T-helper 22 cell (primary cell): ENCODE results near the gene USP3.

ENCODE experiments used
- DNase-seq: peaks from one replicate; pipeline ENCODE4 v3.0.0-alpha.2; 2020; ENCODE audit warnings: low read depth

The USP3 gene

DNA sequence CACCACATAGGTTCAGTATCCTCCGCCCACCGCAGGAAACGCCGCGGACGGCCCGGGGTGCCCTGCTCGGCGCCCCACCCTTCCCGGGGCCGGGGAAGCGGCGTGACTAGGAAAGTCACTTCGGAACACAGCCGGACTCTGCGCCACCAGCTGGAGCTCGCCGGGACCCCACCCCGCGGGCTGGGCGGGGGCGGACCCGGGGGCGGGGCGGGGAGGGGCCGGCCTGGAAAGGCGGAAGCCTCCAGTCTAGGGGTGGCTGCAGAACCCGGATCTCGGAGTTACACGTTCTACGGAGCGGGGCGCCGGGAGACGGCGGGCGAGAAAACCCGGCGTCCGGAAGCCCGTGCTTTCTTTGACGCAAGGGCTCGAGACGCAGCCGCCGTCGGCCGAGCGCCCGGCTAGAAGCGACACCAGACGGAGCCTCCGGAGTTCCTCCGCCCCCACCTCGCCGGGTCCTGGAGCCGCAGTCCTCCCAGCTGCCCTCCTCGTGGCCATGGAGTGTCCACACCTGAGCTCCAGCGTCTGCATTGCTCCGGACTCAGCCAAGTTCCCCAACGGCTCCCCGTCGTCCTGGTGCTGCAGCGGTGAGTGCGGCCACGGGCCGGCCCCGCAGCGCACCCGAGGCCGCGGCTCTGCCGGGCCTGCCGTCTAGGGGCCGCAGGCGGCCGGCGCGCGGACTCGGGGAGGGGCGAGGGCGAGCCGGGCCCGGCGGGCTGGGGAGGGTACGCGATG is at the start of gene USP3:
USP3 (plus strand) TSS at position 347 of the 732 bp plus-strand sequence; CDS start at position 494, 147 bp downstream.
- peak; percentile 84 for DNase-seq

GRCh38 chr15:63456258-63456657 is 48.1 kb upstream of the USP3 start:
- DNase-seq: no peak

DNA sequence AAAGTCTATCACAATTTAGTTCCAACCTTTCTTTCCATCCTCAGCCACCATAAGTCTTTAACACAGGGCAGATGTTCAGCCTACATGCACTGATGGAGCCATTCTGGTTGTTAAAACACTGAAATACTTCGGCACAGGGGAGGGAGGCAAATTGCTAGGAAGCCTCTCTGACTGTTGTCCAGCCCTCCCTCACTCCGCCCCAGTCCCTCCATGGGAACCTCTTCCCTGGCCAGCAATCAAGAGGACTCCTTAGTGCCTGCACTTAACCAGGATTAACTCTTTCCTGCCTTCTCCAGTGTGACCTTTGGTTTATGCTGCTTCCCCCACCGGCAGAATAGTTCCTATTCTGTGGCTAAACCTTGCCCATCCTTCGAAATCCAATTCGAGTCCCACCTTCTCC is 47.0 kb upstream of the USP3 start:
- DNase-seq: no peak

DNA sequence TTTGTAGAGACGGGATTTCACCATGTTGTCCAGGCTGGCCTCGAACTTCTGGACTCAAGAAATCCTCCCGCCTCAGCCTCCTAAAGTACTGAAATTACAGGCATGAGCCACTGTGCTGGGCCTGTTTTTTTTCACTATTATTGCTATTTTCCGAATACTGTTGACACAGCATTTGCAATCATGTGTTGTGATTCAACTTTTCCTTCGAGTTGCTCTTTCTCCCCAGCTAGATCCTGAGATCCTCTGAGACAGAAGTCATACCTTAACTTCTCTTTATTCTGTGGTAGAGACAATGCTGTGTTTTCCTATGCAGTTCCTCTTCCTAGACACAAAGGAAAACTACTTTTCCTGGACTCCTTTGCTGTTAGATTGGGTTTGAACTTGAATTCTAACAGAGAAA is 46.4 kb upstream of the USP3 start:
- no peak for DNase-seq

DNA sequence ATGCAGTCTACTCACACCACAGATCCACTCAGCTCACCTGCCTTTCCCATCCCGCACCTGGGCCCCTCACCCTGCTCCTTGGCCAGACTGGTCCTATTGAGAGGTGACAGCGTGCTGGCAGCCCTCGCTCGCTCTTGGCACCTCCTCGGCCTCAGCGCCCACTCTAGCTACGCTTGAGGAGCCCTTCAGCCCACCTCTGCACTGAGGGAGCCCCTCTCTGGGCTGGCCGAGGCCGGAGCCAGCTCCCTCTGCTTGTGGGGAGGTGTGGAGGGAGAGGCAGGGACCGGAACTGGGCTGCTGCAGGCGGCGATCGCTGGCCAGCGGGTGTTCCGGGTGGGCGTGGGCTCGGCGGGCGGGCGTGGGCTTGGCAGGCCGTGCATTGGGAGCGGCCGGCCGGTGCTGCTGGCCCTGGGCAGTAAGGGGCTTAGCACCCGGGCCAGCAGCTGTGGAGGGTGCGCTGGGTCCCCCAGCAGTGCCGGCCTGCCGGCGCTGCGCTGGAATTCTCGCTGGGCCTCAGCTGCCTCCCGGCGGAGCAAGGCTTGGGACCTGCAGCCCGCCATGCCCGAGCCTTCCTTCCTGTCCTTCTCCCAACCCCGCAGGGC is 45.5 kb upstream of the USP3 start:
- DNase-seq: no peak

GRCh38 chr15:63460210-63461155 is 43.9 kb upstream of the USP3 start:
- DNase-seq: no peak

DNA sequence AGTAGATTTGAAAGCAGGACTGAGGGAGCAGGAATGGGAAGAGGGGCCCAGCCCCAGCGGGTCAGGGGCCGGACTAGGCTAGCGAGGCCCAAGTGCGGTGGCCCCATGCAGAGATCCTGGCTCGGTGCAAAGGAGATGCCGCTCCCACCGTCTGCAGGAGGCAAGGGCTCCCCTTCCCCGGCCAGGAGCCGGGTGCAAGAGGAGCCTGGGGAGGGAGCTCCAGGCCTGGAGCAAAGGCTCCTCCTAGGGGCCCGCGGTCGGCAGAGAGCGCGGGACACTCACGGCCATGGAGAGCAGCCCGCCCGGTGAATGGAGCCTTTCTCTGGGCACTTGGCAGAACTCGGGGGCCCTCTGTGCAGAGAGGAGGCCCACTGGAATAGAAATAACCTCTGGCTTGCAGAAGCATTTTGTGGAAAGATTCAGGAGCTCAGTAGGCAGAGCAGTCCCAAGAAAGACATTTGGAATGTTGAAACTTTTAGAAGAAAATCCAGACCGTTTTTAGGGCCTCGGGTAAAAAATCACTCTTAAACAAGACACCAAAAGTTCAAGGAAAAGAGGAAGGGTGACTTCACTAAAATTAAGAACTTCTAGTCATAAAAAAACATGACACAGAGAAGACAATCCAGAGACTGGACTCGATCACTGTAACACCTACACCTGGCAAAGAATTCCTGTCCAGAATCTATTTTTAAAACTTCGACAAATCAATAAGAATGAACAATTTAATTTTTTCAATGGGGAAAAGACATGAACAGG is 43.0 kb upstream of the USP3 start:
- DNase-seq: no peak

DNA sequence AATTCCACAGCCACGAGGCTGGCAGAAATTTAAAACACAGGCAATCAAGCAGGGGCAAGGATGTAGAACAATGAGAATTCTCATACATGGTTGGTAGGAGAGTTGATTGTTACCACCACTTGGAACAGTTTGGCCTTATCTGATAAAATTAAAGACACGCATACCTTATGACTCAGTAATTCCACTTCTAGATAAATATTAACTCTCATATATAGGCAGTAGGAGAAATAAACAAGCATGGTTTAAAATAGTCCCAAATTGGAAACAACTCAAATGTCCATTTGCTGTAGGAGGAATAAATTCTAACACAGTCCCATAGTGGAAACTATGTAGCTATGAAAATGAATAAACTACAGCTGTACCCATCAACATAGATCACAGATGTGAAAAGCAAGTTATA is 42.3 kb upstream of the USP3 start:
- no peak for DNase-seq

- DNase-seq: no peak
These were observed 41.4 kb upstream of the USP3 start for GRCh38 chr15:63463036-63463435.

GRCh38 chr15:63463793-63464192 is 40.6 kb upstream of the USP3 start:
- DNase-seq: no peak

DNA sequence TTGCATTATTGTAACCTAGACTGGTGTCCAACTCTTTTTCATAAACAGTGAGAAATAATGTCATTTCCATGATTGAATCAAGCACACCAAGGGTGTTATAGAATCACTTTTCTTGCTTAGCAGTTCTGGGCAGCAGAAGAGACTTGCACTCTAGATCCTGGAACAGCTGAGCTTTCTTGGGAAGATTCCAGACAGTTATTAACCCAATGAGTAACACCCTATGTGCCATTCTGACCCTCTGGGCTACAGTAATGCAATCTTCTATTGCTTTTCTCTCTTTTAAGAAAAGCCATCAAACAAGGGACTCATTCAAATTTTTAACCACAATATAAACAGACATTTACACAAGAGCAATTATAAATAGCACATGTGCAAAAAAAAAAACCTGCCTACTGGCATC is 39.3 kb upstream of the USP3 start:
- DNase-seq: no peak

DNA sequence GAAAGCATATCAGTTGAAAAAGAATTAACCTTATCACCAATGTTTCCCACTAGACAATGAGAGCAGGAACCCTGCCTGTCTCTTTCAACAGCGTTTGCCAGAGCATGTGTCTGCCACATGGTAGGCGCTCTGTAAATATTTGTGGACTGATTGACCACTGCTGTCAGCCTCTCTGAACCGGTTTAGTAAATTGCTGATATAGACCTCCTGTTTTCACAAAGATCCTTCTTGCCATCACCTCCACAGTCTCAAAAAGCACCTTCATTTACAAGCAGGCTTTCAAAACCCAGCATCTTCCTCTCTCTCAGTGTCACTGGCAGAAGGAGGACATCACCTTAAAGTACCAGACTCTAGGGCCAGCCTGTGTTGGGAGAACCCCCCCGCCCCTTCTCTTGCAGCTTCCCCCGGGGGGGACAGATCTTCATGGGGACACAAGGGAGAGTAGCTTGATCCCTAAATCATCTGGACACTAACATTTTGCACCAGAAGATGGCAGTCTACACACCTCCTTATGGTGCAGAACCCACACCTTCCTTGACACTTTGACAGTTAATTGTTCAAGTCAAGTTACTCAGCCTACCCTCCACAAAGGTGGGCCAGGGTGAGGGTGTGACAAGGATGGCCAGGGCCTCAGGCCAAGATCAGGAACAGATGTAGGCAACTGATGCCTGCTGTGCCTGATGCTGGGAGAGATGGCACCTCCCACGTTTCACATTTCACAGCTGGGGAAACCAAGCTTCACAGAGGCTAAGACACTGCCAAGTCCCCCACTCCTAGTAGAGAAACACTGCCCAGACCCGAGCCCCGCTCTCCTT is 37.8 kb upstream of the USP3 start:
- DNase-seq: peak; percentile 21

DNA sequence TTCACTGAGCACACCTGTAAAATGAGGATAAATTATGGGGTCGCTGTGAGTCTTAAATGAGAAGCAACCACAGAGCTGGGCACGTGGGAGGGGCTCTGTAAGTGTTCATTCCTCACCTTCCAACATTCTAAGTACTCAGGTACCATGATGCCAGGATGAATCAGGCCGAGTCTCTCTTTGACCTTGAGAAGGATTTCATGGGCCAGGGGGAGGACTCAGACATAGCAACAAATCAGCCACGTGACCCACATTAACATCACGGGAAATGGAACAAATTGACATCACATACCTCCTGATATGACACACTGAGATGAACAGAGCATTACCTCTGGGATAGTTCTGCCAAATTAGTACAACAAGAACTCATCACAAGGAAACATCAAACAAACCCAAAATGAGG is 35.2 kb upstream of the USP3 start:
- no peak for DNase-seq

- no peak for DNase-seq
These were observed 34.4 kb upstream of the USP3 start for GRCh38 chr15:63469984-63470383.

- no peak for DNase-seq
These were observed 31.2 kb upstream of the USP3 start for GRCh38 chr15:63473007-63473748.

- DNase-seq: no peak
These were observed 30.7 kb upstream of the USP3 start for GRCh38 chr15:63473749-63473998.

- DNase-seq: peak; percentile 40
These were observed 30.2 kb upstream of the USP3 start for GRCh38 chr15:63473999-63474809.

DNA sequence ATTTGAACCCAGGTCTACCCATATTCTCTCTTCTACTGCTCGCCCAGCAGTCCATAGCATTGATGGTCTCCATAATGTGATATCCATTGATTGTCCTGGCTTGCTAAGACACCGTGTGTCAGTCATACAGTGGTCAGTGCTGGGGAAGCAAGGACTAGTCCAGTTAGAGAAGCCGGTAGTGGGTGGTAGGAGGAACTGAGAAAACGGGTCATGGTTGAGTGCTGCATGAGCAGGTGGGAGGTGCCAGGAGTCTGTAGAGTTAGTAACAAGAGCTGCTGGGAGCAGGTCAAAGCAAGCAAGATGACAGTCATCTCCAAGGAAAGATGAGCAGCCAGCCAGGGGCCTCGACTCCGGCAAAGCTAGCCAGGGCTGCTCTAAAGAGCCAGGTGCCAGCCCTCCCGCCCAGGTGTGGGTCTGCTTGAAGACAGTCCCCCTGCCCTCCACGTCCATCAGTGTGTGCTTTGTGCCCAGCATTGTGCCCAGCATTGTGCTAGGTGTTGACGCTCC is 29.5 kb upstream of the USP3 start:
- no peak for DNase-seq

DNA sequence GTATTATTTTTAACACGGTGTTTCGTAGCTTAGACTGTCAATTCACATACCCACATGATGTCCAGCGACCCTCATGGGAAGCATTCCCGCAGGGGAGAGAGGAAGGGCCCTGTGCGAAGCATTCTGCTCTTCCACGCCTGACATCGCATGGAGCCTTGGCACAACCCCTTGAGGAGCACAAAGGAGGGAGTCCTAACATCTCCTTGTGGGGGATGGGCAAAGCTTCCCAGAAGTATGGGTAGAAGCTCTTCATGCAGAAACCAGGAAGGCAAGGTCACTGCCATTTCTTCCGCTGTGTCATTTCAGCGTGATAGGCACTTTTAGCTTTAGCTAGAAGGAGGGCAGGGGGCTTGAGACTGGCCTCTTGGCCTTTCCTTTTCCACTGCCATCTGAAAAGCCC is 28.7 kb upstream of the USP3 start:
- DNase-seq: no peak

DNA sequence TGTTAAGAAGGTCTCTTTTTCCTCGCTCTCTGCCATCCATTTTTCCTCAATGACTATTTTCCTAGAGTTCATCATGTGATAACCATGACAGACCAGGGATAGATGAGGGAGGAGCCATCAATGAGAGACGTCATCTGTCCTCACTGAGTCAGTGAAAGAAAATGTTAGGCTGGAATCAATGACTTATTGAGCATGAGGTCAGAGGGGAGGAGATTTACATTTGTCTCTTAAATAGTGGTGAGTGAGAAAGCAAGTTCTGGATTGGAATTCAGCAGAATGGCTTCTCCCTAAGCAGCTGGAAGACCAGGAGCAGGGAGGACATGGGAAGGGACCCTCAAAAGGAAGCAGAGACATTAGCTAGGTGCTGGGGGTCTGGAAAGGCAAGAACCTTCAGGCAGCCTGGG is 28.2 kb upstream of the USP3 start:
- no peak for DNase-seq
